B cell (primary cell): ENCODE results near the gene ZNF660. TPM values are rescaled to one million over a fixed set of nuclear protein-coding genes. Genes with fewer than 3 reads are reported as not detected.

Experiments used
- polyA plus RNA-seq: library from polyadenylated mRNA; depleted of rRNA; stranded (reverse); fragments of >200 nt; gene quantifications from 2 replicates; pipeline ENCODE4 v1.2.3, GENCODE V29; 2012
- total RNA-seq, 2 donors: library from RNA; stranded (reverse); fragments of 120-200 nt in 1 of 2; gene quantifications; 1 replicate in 1 of 2; 2 replicates in 1 of 2; pipeline versions ENCODE4 v1.2.3 to v1.2.4, GENCODE V29; 2013 to 2022

Gene ZNF660
- total and polyA plus RNA-seq, 2 donors (not counting 1 experiment from before 2014, with no cell fraction given) = 0.49 to 8.7 TPM

Other genes starting within 250 kb of the ZNF660 start
- 15.8 and 16.7 TPM in 2 replicates for gene TCAIM, start 246.2 kb upstream of the ZNF660 start, total RNA-seq
- 4.3 and 4.4 TPM in 2 replicates for gene TCAIM, start 246.2 kb upstream of the ZNF660 start, polyA plus RNA-seq
- gene ZNF445, start 107.3 kb upstream of the ZNF660 start, total RNA-seq = 28.1 and 29.7 TPM in 2 replicates
- gene ZNF445, start 107.3 kb upstream of the ZNF660 start, polyA plus RNA-seq = 2.5 and 2.6 TPM in 2 replicates
- gene ZKSCAN7, start 29.8 kb upstream of the ZNF660 start, total RNA-seq = 8.0 and 8.5 TPM in 2 replicates
- 2.9 and 3.4 TPM in 2 replicates for gene ZKSCAN7, start 29.8 kb upstream of the ZNF660 start, polyA plus RNA-seq
- 16.9 and 17.7 TPM in 2 replicates for gene ZNF197, start 40.1 kb downstream of the ZNF660 start, total RNA-seq
- gene ZNF197, start 40.1 kb downstream of the ZNF660 start, polyA plus RNA-seq = 3.9 and 4.4 TPM in 2 replicates
- gene ZNF35, start 63.8 kb downstream of the ZNF660 start, total RNA-seq = 12.1 and 16.6 TPM in 2 replicates
- 1.4 and 2.5 TPM in 2 replicates for gene ZNF35, start 63.8 kb downstream of the ZNF660 start, polyA plus RNA-seq
- 5.4 and 5.5 TPM in 2 replicates for gene ZNF502, start 127.7 kb downstream of the ZNF660 start, total RNA-seq
- gene ZNF502, start 127.7 kb downstream of the ZNF660 start, polyA plus RNA-seq = 1.4 and 1.9 TPM in 2 replicates
- 6.1 and 7.2 TPM in 2 replicates for gene ZNF501, start 144.7 kb downstream of the ZNF660 start, total RNA-seq
- 0.79 and 1.1 TPM in 2 replicates for gene ZNF501, start 144.7 kb downstream of the ZNF660 start, polyA plus RNA-seq
- gene KIAA1143, start 176.7 kb downstream of the ZNF660 start, total RNA-seq = 29.4 and 32.4 TPM in 2 replicates
- gene KIAA1143, start 176.7 kb downstream of the ZNF660 start, polyA plus RNA-seq = 5.3 and 7.1 TPM in 2 replicates
- gene KIF15, start 176.8 kb downstream of the ZNF660 start, total RNA-seq = 1.4 and 2.2 TPM in 2 replicates
- gene KIF15, start 176.8 kb downstream of the ZNF660 start, polyA plus RNA-seq = 0.28 and 0.36 TPM in 2 replicates